Measurements from ENCODE around the gene CHI3L1. TPM values are rescaled to one million over a fixed set of nuclear protein-coding genes. Genes with fewer than 3 reads are reported as not detected.
A peak's percentile ranks its signal among the peaks of the same experiment; 100 is the strongest.

Gene CHI3L1
- total RNA-seq, 1 donor from 2014 or later, result 0.20 TPM

GRCh38 chr1:203201516-203202205 is 15.2 kb upstream of the CHI3L1 start:
- Histone ChIP-seq H2AFZ (ENCODE audit: low read depth, low read length) (no peak overlapping the region), H3K4me1 (ENCODE audit: insufficient read depth, low read length) (peaks cover 23% of the 10 kb centered on the region), H3K36me3 (ENCODE audit: insufficient read depth, low read length) (no peaks in the 10 kb centered on the region), H3K27me3 (ENCODE audit: insufficient read depth, low read length) (no peaks in the 10 kb centered on the region), H3K9ac (ENCODE audit: low read length) (no peak overlapping the region), H3K79me2 (ENCODE audit: insufficient read depth, low read length) (no peaks in the 10 kb centered on the region), H3K4me3 (ENCODE audit: insufficient read depth, low read depth, low read length) (no peak overlapping the region), H3K27ac (ENCODE audit: low read depth, low read length) (no peak overlapping the region), H3K9me3 (ENCODE audit: insufficient read depth, low read depth, low read length) (no peaks in the 10 kb centered on the region), H4K20me1 (ENCODE audit: insufficient read depth, low read length) (no peaks in the 10 kb centered on the region), H3K4me2 (ENCODE audit: low read length) (no peak overlapping the region)
- H3K36me3 Mint-ChIP-seq (ENCODE audit: low read depth, unreplicated experiment), result no peaks in the 10 kb centered on the region
- H3K27me3 Mint-ChIP-seq (ENCODE audit: low read depth, unreplicated experiment), result peaks cover 7% of the 10 kb centered on the region
- TF ChIP-seq CTCF (IDR thresholded peaks at IDR 0.05; ENCODE audit: insufficient read depth, low read depth, low read length), result no peak
- no peak for TF ChIP-seq EZH2 (IDR thresholded peaks at IDR 0.05; ENCODE audit: insufficient read depth, low read length)
- FAIRE-seq, result no peak
- H3K9me3 Mint-ChIP-seq (ENCODE audit: unreplicated experiment), result peaks cover 10% of the 10 kb centered on the region
- no peak overlapping the region for H3K4me3 Mint-ChIP-seq (ENCODE audit: unreplicated experiment)
- no peak for DNase-seq (ENCODE audit: low read depth)
- H3K27ac Mint-ChIP-seq (ENCODE audit: unreplicated experiment), result no peak overlapping the region
- H3K4me1 Mint-ChIP-seq (ENCODE audit: low read depth, unreplicated experiment), result peaks cover 44% of the 10 kb centered on the region

DNA sequence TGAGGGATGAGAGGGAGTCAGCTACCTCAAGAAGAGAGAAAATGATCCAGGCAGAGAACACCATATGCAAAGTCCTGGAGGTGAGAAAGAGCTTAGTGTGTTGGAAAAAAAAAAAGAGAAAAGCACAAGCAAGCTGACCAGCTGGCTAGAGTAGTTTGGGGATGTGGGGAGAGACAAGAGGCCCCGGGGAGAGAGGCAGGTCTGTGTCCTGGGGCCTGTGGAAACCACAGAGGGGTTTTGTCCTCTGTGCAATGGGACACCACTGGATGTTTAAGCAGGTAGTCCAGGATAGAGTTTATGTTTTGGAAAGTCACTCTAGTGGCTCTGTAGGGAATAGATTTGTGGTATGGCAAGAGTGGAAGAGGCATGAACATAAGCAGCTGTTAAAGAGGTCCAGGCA is 14.4 kb upstream of the CHI3L1 start:
- no peak overlapping the region for H3K9ac ChIP-seq (ENCODE audit: low read length)
- Mint-ChIP-seq H3K27me3 (ENCODE audit: low read depth, unreplicated experiment) (peaks cover 7% of the 10 kb centered on the region), H3K27ac (ENCODE audit: unreplicated experiment) (no peak overlapping the region), H3K36me3 (ENCODE audit: low read depth, unreplicated experiment) (no peaks in the 10 kb centered on the region), H3K4me3 (ENCODE audit: unreplicated experiment) (peak overlapping the region; percentile 11), H3K4me1 (ENCODE audit: low read depth, unreplicated experiment) (peaks cover 43% of the 10 kb centered on the region), H3K9me3 (ENCODE audit: unreplicated experiment) (peaks cover 10% of the 10 kb centered on the region)
- H3K27me3 ChIP-seq (ENCODE audit: insufficient read depth, low read length), result no peaks in the 10 kb centered on the region
- H3K4me1 ChIP-seq (ENCODE audit: insufficient read depth, low read length), result peaks cover 29% of the 10 kb centered on the region
- DNase-seq (ENCODE audit: low read depth) (no peak), FAIRE-seq (no peak)
- TF ChIP-seq CTCF (IDR thresholded peaks at IDR 0.05; ENCODE audit: insufficient read depth, low read depth, low read length), result no peak
- no peak for TF ChIP-seq EZH2 (IDR thresholded peaks at IDR 0.05; ENCODE audit: insufficient read depth, low read length)
- no peak overlapping the region for H2AFZ ChIP-seq (ENCODE audit: low read depth, low read length)
- H3K36me3 ChIP-seq (ENCODE audit: insufficient read depth, low read length), result no peaks in the 10 kb centered on the region
- H4K20me1 ChIP-seq (ENCODE audit: insufficient read depth, low read length), result no peaks in the 10 kb centered on the region
- no peak overlapping the region for H3K4me3 ChIP-seq (ENCODE audit: insufficient read depth, low read depth, low read length)
- no peak overlapping the region for H3K27ac ChIP-seq (ENCODE audit: low read depth, low read length)
- H3K79me2 ChIP-seq (ENCODE audit: insufficient read depth, low read length), result no peaks in the 10 kb centered on the region
- no peaks in the 10 kb centered on the region for H3K9me3 ChIP-seq (ENCODE audit: insufficient read depth, low read depth, low read length)
- no peak overlapping the region for H3K4me2 ChIP-seq (ENCODE audit: low read length)
